GM12874 (cell line): ENCODE results near the gene SPTBN2.

Experiments
- TF ChIP-seq, protein P1 (sequence below): IDR thresholded peaks from 2 replicates; pipeline ENCODE4 v1.5.1; 2011; ENCODE audit warnings: low read depth, mild to moderate bottlenecking, control low read depth, low read length, moderate library complexity; ENCODE audit not compliant: insufficient read depth

The SPTBN2 gene

DNA sequence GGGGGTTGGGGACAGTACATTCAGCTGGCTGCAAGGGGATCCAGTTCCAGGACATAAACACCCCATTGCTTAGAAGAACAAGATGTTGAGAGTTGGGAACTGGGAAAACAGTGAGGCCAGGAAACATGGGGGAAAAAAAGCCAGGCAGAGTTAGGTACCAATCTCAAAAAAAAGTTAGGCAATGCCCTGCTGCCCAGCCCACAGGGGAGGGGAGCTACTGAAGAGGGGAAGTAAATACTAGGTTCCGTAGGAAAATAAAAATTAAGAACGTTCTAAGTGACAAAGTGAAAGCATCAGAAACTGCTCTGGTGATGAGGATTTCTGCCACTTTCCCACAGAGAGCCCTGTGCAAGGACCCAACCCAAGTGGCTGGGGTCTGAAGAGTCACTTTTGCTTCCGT is 12.0 kb downstream of the SPTBN2 start:
- TF ChIP-seq, protein P1, sequence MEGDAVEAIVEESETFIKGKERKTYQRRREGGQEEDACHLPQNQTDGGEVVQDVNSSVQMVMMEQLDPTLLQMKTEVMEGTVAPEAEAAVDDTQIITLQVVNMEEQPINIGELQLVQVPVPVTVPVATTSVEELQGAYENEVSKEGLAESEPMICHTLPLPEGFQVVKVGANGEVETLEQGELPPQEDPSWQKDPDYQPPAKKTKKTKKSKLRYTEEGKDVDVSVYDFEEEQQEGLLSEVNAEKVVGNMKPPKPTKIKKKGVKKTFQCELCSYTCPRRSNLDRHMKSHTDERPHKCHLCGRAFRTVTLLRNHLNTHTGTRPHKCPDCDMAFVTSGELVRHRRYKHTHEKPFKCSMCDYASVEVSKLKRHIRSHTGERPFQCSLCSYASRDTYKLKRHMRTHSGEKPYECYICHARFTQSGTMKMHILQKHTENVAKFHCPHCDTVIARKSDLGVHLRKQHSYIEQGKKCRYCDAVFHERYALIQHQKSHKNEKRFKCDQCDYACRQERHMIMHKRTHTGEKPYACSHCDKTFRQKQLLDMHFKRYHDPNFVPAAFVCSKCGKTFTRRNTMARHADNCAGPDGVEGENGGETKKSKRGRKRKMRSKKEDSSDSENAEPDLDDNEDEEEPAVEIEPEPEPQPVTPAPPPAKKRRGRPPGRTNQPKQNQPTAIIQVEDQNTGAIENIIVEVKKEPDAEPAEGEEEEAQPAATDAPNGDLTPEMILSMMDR, result no peak

DNA sequence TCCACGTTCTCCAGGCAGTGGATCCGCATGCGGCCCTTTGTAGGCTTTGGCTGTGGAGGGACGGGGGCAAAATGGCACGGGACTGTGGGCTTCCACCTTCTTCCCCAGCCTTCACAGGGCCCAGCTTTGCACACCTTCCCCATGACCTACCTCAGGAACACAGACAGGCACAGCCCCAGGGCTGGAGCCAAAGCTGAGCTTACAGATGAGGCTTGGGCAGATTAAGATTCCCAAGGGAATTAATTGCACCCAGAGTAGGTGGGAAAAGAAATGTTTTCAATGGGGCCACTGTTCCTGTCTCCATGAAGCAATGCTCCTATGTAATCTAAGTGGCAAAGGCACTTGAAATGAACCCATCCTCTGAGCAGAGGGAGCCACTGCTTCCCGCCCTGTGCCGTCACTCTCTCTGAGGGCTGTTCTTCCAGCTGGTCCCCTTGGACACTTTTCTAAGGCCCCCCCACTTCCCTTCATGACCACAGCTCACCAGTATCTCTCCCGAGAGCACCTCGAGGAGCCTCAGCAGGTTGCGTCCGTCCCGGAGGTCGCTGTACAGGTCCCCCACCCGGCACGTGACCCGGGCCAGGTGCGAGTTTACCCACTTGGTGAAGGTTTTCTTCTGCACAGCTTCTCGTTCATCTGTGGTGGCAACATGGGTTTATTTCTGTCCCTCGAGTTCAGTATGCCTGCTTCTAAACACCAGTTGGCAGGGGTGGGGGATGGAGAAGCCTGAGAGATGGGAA is 13.5 kb downstream of the SPTBN2 start:
- TF ChIP-seq, protein P1, result no peak

DNA sequence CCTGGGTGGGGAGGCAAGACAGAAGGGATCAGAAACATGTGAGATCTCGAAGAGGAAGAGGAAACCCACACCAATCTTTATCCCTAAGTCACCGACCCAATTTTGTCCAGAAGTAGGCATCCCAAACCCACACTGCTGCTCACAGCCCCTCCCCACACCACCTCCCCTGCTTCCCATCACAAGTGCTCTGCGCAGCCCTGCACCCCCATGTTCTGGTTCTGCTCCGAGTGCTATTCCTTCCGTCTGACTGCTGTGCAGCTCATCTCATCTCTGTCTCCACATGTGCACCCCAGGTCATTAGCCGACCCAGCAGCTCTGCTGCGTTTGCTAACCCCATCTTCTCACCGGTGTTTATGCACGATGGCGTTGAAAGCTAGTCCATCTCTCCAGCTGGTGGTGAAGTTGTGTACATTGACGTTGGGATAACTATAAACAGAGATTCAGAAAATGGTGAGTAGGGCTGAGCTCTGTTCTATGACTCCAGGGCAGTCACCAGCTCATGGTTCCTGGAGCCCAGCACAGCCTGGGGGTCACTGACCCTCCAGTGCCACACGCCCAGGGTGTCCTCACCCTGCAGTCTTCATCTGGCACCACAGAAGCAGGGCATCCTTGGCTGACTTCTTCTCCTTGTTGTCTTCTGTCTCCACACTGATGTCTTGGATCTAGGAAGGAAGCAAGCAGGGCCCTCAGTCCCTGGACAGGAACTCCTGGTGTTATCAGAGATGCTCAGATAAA is 15.1 kb downstream of the SPTBN2 start:
- TF ChIP-seq, protein P1, result no peak

DNA sequence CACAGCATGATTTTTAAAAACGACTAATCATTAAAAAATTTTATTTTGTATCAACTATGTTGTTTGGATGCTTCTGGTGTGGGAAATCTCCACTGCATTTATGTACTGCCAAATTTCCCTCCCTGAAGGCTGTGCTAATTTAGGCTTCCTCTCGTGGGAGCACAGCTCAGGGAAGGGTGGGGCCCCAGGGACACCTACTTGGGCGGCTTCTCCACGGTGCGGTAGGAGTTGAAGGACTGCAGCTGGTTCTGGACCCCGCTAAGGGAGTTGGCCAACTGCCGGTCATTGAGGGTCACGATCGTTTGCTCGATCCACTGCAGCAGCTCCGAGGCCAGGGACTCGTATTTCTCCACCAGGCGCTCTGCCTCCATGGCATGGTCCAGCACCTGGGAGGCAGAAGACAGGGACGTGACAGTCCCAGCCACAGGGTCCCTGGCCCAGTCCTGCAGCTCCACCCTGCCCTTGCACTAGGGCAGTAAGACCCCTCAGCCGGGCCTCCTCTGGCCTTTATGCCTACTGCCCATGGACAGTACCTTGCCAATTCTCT is 18.6 kb downstream of the SPTBN2 start:
- TF ChIP-seq, protein P1, result no peak

DNA sequence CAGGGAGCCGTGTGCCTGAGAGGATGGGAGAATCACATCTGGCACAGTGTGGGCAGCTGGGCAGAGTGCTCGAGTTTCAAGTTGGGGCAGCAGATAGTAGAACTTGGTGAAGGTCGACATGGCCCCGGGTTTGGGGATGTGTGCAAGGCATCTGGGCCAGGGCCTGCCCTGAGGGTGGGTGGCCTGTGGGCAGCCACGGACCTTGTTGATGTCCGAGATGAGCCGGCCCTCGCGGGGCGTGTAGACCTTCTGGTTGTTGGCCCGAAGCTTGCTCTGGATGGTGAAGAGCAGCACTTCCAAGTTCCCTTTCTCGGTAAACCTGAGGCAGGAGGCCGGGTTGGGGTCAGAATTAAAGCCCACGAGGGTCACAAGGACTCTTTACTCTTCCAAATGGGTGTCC is 20.3 kb downstream of the SPTBN2 start:
- TF ChIP-seq, protein P1, result no peak

DNA sequence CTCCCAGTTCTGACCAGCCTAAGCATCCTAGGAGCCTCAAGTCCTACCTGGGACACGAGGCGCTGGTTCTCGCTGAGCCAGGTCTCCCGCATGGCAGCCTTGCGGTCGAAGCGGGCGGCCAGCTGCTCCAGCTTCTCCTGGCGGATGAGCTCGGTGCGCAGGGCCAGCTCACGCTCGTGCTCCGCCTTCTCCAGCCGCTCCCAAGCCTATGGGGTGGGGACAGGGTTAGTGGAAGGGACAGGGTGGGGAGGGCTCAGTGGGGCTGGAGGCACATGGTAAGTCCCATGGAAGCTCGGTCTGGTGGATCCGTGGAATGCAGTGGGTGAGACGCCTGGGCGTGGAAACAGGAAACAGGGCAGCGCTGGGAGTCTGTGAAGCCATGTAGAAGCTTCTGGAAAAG is 20.9 kb downstream of the SPTBN2 start:
- TF ChIP-seq, protein P1, result no peak

DNA sequence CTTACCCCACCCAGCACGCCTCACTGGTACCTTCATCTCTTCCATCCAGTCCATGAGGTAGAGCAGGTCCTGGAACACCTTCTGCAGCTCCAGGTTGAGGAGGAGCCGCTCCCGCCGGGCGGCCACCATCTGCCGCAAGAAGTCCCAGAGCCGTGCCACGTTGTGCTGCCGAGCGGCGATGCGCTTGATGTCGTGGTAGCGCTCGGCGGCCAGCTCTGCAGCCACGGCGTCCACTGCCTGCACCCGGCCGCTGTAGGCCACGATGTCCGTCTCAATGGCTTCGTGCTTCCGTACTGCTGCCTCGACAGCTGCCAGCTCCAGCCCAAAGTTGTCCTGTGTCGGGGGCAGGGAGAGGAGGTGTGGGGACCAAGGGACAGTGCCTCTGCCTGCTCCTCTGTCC is 21.5 kb downstream of the SPTBN2 start:
- TF ChIP-seq, protein P1, result no peak
